ENCODE measurements around the gene ECI1. TPM values are rescaled to one million over a fixed set of nuclear protein-coding genes. Genes with fewer than 3 reads are reported as not detected.

The ECI1 gene, protein sequence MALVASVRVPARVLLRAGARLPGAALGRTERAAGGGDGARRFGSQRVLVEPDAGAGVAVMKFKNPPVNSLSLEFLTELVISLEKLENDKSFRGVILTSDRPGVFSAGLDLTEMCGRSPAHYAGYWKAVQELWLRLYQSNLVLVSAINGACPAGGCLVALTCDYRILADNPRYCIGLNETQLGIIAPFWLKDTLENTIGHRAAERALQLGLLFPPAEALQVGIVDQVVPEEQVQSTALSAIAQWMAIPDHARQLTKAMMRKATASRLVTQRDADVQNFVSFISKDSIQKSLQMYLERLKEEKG
- 120 and 165 TPM in 2 replicates for total RNA-seq (2014; rRNA removed; shearing (Covaris generic); ENCODE audit: low replicate concordance)

DNA sequence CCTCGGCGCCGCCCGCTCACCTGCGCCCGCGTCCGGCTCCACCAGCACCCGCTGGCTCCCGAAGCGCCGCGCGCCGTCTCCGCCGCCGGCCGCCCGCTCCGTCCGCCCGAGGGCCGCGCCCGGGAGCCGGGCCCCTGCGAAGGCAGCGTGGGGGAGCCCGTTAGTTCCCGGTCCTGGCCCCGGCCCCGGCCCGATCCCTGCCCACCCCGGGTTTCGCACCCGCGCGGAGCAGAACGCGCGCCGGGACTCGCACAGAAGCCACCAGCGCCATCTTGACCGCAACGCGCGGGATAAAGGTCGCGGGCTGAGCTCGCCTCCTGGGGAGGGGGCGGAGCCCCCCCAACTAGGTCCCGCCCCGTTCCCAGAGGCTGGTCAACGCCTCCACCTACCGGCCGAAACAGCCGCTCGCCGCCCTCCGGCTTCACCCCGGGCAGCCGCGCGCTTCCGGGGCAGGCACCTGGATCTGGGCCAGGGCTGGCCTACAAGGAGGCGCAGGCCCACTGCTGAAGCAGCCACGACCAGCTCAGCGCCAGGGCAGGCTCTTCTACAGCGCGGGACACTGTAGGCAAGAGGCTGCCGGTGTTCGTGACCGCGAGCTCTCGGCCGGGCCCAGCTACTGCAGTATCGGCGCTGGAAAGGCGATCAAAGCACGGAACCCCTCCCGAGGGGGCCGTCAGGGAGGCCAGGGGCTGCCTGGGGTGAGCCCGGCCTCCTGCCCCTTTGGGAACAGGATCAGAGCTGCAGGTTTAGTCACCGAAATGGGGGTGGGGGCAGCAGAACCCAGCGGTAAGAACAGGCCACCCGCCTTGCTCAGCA, at the start of gene ECI1:
TSS of gene ECI1 (minus strand) at position 292 of the 816 bp plus-strand sequence. CDS start at position 271, 21 bp downstream.
- in situ Hi-C loops (cut with HindIII; ENCODE audit: low pct_unique_long_range_greater_than_20kb, low sequenced_read_pairs): no loop called here
- peak; percentile 99 for DNase-seq (ENCODE audit: low read depth)

DNA sequence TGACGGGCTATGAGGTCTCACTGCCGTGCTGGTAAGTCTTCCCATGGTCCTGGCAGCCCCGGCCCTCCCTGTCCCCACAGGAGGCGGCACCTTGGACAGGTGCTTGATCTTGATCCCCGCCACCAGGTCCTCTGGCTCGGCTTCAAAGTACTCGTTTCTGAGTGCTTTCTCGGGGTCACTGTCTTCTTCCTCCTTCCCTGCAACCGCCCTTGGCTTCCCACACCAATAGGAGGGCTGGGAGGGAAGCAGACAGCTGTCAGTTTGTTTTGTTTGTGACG, 48.5 kb upstream of the ECI1 start:
- no peak for DNase-seq (ENCODE audit: low read depth)
- in situ Hi-C loops (cut with HindIII; ENCODE audit: low pct_unique_long_range_greater_than_20kb, low sequenced_read_pairs): no loop called here

DNA sequence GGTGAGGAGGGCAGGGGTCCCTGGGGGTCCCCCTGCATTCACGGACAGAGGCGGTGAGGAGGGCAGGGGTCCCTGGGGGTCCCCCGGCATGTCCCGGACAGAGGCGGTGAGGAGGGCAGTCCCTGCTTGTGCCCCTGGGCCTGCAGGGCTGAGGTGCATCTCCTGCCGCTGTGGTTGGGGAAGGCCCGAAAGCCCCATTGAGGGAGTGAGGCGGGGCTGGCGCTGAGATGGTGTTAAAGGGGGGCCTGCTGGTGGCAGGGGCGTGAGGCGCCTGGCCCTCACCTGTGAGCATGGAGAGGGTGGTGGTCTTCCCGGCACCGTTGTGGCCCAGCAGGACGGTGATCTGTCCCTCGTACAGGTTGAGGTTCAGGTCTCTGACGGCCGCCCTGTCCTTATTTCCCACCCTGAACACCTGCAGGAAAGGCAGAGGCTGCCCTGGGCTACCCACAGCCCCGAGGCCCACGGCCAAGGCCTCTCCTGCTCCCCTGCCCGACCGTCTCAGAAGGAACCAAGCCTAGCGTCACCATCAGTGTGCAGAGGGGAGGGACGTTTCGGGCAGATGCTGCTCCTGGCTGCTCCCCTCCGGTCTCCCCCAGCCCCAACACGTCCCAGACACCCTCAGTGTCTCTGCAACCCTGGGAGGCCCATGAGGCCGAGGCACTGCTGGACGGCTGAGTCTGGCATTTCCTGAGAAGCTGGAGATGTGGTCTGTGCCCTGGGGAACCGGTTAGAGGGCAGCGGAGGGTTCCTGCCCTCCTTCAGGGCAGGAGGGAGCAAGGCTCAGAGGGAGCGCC, 47.9 kb upstream of the ECI1 start:
- no peak for DNase-seq (ENCODE audit: low read depth)
- in situ Hi-C loops (cut with HindIII; ENCODE audit: low pct_unique_long_range_greater_than_20kb, low sequenced_read_pairs): no loop called here

DNA sequence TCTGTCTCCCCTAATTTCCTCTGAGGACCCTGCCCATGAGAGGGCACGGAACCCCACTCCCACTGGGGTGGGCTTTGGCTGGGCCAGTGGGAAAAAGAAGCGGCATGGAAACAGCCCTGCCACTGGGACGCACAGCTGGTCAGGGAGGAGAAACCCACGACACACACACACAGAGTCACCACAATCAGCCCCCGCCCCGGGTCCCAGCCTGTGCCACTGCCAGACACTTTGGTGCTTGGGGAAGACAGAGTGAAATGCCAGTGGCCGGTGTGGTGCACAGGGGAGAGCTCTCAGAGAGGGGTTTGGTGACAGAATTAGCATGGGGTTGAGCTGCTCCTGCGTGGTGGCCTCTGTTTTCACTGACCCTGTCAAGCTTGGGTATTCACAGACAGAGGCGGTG, 47.2 kb upstream of the ECI1 start:
- in situ Hi-C loops (cut with HindIII; ENCODE audit: low pct_unique_long_range_greater_than_20kb, low sequenced_read_pairs): no loop called here

DNA sequence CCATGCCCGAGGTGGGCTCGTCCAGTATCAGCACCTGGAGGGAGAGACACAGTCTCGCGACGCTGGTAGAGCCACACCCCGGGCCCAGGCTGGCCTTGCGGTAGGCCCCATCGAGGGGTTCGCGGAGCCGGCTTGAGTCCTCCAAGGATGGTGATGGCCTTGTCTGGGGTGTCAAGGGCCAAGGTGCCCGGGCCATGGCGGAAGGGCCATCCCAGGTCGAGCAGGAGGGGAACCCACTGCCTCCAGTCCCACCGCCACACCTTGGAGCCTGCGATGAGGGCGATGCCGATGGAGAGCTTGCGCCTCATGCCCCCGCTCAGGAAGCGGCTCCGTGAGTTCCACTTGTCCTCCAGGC, 46.1 kb upstream of the ECI1 start:
- in situ Hi-C loops (cut with HindIII; ENCODE audit: low pct_unique_long_range_greater_than_20kb, low sequenced_read_pairs): no loop called here
- no peak for DNase-seq (ENCODE audit: low read depth)

More for the DNA sequence above, 47.2 kb upstream of the ECI1 start:
- DNase-seq (ENCODE audit: low read depth): no peak

DNA sequence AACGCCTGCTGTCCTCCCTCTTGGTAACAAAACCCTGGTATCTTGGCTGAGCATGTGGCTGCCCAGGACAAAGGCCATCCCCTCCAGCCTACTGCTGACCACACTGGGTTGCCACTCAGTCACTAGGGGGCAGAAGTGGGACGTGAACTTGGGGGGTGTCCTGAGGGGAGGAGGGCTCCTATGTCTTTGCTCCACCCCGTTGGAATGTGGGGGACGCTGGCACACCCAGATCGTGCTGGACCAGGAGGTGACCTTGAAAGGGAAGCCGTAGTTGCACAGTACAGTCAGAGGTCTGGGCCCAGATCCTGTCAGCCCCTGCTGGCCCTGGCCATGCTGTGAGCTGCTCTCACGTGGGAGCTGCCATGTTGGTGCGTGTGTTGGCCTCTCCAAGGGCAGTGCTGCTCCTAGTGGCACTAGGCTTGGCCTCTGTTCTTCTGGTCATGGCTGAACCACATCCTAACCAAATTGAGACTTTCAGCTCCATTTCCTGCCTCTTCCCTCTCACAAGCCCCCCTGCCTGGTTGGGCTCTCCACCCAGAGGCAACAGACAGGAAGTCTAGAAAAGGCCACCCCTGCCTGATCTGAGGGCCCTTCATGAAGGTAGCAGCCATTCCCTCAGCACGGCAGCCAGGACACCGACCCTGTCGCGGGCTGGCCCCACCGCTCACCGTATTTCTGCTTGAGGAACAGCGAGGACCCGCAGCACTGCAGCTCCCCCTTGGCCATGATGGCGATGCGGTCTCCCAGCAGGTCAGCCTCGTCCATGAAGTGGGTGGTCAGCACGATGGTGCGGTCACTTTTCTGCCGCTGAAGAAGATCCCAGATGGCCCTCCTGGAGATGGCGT, 45.5 kb upstream of the ECI1 start:
- DNase-seq (ENCODE audit: low read depth): no peak
- in situ Hi-C loops (cut with HindIII; ENCODE audit: low pct_unique_long_range_greater_than_20kb, low sequenced_read_pairs): no loop called here

DNA sequence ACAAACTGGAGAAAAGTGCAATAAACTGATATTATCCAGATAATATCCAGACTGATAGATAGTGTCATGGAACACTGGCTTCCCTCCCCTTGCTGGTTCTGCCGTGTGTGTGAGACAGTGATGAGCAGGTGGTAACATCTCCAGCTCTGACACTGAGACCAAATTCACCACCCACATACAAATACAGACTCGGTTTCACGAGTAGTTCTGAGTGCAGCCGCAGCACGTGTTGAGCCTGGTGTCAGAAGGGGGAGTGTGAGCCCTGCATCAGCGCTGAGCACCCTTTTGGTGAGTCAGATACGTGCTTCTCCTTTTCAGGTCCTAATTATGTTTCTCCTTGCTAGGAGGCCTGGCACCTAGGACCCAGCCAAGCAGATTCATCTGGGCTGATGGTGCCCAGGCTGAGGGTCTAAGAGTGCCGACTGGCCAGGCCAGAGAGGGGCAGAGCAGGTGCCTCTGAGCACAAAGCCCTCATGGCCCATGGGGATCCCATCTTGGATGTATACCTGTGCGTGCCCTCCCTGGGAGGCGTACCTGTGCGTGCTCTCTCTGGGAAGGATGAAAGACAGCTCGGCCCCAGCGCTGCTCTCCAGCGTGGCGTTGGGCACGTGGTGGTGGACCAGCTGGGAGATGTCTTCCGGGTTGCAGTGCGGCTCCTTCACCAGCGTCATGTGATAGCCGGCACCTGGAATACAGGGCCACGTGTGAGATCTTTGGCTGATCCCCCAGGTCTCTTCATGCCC, 43.8 kb upstream of the ECI1 start:
- in situ Hi-C loops (cut with HindIII; ENCODE audit: low pct_unique_long_range_greater_than_20kb, low sequenced_read_pairs): no loop called here
- no peak for DNase-seq (ENCODE audit: low read depth)

DNA sequence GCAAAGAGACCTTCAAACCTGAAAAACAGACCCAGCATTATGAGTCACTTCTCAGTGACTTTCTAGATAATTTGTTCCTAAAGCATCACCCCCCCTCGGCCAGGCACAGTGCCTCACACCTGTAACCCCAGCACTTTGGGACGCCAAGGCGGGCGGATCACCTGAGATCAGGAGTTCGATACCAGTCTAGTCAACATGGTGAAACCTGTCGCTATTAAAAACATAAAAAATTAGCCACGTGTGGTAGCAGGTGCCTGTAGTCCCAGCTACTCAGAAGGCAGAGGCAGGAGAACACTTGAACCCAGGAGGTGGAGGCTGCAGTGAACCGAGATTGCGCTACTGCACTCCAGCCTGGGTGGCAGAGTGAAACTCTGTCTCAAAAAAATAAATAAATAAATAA, 40.8 kb upstream of the ECI1 start:
- no peak for DNase-seq (ENCODE audit: low read depth)
- in situ Hi-C loops (cut with HindIII; ENCODE audit: low pct_unique_long_range_greater_than_20kb, low sequenced_read_pairs): no loop called here

DNA sequence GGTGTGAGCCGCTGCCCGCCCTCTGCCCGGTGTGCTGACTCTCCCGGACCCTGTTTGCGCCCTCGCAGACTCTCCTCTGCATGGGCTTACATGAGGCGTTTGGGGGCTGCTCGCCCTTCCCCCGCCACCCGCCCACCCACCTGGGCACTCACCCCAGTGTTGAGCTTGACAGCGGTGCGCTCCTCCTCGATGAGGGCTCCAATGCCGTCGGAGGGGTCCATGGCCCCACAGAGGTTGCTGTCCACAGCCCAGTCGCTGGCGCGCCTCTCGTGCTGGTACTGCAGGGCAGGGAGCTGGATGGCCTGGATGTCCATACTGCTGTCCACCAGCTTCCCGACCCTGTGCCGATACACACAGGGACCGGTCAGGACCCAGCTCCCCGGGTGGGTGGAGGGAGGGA, 37.9 kb upstream of the ECI1 start:
- DNase-seq (ENCODE audit: low read depth): no peak
- in situ Hi-C loops (cut with HindIII; ENCODE audit: low pct_unique_long_range_greater_than_20kb, low sequenced_read_pairs): no loop called here

DNA sequence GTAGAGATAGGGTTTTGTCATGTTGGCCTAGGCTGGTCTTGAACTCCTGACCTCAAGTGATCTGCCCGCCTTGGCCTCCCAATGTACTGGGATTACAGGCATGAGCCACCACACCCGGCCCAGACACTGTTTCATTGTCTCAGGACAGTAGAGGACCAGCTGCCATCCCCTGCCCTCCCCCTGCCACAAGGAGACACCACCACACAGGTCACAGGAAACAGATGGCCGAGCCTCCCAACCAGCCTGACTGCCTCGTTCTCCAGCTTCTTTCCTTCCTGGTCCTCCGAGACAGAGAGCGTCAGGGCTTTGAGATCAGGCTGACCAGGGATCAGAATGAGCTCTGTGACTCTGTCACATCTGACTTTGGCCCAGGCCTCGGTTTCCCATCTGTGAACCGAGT, 37.3 kb upstream of the ECI1 start:
- in situ Hi-C loops (cut with HindIII; ENCODE audit: low pct_unique_long_range_greater_than_20kb, low sequenced_read_pairs): no loop called here
- DNase-seq (ENCODE audit: low read depth): no peak

DNA sequence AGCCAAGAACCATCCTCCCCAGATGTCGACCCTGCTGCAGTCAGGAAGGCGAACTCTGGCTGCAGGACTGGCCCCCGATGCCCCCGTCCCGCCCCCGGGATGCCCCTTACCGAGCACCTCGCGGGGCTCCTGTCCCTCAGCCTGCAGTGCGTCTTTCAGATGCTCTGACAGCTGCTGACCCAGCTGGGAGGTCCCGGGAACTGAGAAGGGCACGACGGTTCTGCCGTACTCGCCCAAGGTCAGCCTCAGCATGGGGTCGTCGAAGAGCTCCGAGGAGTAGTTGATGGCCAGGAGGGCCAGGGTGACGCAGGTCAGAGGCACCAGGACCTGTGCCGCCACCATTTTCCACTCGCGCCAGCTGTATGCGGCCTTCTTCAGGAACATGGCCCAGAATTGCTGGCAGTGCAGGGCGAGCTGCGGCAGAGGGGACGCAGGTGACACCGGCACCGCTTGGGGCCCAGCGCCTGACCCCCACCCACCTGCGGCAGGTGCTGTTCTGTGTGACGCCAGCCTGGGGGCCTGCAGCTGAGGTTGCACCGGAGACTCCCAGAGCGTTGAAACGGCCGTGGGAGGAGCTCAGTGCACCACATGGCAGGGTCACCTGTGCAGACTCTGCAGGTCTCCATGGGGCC, 36.6 kb upstream of the ECI1 start:
- in situ Hi-C loops (cut with HindIII; ENCODE audit: low pct_unique_long_range_greater_than_20kb, low sequenced_read_pairs): no loop called here
- no peak for DNase-seq (ENCODE audit: low read depth)

DNA sequence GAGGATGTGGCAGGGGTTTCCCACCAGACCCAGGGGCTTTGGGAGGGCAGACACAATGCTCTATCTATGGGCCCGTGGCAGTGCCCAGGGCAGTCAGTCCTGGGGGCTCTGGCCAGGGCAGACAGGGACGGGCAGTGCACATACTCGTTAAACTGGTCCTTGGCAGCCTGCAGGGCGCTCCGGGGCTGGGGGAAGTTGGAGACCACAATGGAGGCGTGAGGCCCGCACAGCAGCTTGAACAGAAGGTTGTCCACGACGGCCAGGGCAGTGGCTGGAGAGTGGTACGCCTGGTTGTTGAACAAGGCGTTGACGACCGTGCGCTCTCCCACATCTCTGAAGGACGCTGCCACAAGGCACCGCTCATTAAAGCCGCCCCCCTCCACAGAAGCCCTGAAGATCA, 35.2 kb upstream of the ECI1 start:
- DNase-seq (ENCODE audit: low read depth): no peak
- in situ Hi-C loops (cut with HindIII; ENCODE audit: low pct_unique_long_range_greater_than_20kb, low sequenced_read_pairs): no loop called here

DNA sequence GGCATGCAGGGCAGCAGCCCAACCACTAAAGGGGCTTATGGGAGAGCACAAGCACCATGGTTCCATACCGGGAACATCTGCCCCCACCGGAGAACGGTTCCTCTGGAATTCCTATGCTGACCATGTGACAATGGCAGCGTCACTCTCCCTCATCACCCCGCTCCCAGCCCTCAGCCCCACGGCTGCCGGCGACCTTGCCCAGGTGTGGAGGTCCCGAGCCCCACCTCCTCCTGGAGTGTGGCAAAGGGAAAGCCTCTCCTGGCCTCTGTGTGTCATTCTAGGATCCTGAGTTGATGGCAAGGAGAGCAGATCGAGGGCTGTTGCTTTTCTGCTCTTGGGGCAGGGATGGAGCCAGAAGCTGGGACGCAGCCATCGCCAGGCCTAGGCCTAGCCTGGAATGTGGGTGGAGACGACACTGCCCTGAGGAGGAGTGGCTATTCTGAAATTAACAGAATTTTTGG, 34.4 kb upstream of the ECI1 start:
- in situ Hi-C loops (cut with HindIII; ENCODE audit: low pct_unique_long_range_greater_than_20kb, low sequenced_read_pairs): no loop called here
- no peak for DNase-seq (ENCODE audit: low read depth)

DNA sequence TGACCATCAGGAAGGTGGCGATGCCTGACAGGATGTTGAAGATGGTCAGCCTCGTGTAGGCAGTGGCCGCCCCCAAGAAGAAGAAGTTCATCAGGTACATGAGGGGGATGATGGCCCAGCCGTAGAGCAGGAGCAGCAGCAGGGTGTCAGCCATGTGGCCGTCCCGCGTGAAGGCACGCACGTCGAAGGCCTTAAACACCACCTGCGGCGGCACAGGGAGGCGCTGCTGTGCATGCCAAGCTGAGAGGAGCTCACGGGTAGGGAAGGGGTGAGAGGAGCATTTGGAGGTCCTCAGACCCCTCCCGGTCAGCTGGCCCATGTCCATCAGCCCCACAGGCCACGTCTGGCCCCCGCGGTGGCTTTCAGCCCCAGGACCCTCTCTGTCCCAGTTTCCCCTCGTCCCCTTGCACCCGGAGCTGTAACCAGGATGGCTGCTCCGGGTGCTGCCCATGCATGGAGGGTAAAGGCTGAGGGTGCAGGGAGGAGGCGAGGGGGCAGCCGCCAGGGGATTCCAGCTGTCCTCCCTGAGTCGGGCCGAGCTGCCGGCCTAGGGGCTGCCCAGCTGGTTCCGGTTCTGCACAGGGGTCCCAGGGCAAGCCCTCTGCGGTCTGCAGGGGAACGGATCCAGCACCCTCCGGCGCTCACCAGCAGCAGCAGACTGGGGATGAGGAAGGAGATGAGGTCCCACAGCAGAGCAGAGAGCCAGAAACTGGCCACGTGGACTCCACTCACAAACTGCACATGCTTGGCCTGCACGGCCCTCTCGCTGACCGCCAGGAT, 33.6 kb upstream of the ECI1 start:
- in situ Hi-C loops (cut with HindIII; ENCODE audit: low pct_unique_long_range_greater_than_20kb, low sequenced_read_pairs): no loop called here
- no peak for DNase-seq (ENCODE audit: low read depth)

DNA sequence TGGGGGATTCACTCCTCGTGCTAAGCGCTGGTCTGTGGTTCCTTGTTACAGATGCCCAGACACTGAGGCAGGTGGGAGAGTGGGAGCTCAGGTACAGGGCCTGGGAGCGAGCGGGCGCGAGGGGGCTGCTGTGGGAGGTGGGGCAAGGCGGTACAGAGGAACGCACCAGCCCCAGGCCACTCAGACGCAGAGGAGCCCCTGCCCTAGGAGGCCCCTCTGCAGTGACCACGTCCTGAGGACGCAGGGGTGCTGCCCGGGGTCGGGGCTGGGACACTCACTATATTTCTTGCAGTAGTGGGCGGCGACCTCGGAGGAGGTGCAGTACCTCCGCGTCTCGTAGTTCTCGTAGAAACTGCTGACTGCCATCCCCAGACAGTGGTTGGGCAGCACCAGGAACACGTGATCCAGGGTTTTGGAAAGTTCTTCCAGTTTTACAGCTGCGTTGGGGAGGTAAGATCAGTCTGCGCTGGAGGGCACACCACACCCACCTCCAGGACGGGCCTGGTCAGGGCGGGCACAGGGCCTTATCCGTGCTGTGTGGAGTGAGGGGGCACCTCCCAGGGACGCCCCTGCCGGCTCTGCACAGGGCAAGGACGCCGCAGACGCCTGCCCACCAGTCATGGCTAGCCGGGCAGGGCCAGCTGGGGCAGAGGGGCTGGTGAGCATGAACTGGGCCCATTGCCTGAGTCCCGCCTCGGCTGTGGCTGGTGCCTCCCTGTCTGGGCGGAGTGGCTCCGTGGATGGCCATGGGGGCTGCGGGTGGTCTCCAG, 32.8 kb upstream of the ECI1 start:
- no peak for DNase-seq (ENCODE audit: low read depth)
- in situ Hi-C loops (cut with HindIII; ENCODE audit: low pct_unique_long_range_greater_than_20kb, low sequenced_read_pairs): no loop called here

Measured in Caki2 (cell line).